Activated CD4-positive, CD25-positive, alpha-beta regulatory T cell treated with anti-CD3 and anti-CD28 coated beads, Interleukin-2, amount 50 U/mL, for 16 hours (primary cell): Measurements from ENCODE around the gene ZNF771.

ENCODE experiments used
- DNase-seq: peaks from one replicate; pipeline ENCODE4 v3.0.0-alpha.2; 2020; ENCODE audit warnings: low read depth, low spot score

The ZNF771 gene

GRCh38 chr16:30407102-30407803 lies at the start of gene ZNF771:
Gene ZNF771, plus strand, starts transcription at chr16:30407606. Its CDS starts 448 bp downstream, at chr16:30408054.
- peak; percentile 76 for DNase-seq

DNA sequence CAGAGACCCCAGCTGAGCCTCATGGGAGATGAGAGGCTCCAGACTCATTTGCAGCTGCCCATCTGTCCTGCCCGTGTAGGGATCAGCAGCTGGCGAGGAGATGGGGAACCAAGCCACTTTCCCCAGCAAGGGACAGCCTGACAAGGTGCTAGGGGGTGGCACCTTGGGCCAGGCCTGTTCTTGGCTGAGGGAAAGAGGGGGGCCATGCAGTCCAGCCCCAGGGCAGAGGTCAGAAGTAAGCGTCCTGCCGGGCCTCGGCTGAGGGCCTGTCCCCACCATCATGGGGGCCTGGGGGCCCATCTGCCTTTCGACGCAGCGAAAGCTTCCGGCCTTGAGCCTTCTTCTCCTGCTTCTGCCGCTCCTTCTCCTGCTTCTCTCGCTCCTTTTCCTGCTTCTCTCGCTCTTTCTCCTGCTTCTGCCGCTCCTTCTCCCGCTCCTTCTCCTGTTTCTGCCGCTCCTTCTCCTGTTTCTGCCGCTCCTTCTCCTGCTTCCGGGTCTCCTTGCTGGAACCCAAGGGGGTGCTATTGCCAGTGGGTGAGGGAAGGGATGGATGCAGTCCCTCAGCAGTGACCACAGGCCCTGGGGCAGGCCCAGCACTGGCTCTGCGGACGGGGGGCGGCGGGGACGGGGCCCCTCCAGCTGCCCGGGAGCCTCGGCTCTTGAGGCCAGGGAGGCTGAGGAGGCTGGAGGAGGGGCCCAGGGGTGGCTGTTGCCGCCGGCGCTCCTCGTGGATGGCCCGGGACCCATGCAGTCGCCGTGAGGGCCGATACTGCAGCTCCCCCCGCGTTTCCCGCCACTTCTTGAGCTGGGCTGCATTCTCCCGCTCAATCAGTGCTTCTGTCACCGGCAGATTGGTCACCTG lies 49.5 kb upstream of the ZNF771 start:
- DNase-seq, result no peak

- DNase-seq, result no peak
Observed at GRCh38 chr16:30358577-30358936, 48.8 kb upstream of the ZNF771 start.

DNA sequence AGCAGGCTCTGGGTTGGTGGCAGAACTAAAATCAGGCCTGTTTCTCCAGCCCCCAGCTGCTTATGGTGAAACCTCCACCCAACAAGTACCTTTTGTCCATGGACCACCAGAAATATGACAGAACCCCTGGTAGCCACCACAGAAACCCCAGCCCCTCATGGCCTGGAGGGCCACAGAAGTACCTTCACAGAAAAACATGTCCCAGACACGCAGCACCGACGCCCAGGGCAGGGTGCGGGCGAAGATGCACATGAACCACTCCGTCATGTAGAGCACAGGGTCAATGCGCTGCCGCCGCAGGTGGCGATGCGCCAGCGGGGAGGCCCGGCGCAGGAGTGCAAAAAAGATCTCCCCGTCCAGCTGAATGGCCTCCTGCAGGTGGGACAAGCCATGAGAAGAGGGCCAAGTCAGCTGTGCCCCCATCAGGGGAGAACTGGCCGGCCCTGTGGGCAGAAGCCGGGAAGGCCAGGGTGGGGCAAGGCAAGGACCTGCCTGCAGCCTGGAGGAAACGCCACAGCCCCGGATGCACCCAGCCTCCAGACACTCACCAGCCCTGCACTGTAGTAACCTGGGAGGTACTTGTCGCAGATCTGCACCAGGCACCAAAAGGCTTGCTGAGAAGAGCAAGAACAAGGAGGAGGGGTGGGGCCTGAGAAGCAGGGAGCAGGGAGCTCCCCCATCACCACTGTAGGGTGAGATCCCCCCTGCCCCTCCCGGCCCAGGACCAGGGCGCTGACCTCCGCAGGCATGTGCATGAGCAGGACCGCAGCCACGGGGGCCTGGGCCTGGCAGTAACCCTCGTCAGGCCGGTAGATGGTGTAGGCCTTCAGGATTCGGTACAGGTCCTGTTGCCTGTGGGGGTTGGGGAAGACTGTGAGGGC lies 48.2 kb upstream of the ZNF771 start:
- DNase-seq, result no peak

DNA sequence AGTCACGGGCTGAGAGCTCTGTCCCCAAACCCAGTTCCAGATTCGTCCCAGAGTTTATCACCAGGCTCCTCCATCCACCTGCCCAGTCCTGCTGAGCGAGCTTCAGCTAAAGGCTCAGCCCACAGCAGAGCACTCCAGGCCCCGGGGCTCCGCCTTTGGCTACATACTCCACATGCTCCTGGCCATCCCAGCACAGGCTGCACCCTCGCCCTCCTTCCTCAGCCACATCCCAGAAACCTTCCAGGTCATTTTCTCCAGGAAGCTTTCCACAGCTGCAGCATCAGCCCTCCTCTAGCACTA lies 47.6 kb upstream of the ZNF771 start:
- no peak for DNase-seq

DNA sequence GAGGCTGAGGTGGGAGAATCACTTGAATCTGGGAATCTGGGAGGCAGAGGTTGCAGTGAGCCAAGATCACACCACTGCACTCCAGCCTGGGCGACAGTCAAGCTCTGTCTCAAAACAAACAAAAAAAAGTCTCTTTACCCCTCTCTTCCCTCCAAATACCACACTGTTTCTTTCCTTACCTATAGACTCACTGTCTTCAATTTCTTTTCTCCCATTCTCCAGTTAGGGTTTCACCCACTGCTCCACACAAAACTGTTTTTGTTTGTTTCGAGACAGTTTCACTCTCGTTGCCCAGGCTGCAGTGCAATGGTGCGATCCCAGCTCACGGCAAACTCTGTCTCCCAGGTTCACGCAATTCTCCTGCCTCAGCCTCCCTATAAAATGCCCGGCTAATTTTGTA lies 46.2 kb upstream of the ZNF771 start:
- no peak for DNase-seq

DNA sequence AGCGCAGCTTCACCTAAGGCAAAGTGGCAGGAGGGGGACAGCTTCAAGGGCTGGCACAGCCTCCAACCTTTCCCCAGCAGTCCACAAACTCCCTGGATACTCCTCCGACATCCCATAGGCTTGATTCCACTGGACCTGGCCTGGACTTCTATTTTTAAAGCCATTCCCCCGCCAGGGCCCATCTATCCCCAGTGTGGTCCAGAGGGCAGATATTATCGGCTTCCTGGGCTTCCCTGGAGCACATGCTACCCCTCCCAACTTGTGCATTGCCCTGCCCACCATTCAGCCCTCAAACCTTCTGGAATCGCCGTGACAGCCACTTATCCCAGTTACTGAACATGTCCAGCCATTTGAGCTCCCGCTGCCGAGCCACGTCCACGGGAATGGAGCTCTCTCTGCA lies 42.2 kb upstream of the ZNF771 start:
- DNase-seq, result no peak

DNA sequence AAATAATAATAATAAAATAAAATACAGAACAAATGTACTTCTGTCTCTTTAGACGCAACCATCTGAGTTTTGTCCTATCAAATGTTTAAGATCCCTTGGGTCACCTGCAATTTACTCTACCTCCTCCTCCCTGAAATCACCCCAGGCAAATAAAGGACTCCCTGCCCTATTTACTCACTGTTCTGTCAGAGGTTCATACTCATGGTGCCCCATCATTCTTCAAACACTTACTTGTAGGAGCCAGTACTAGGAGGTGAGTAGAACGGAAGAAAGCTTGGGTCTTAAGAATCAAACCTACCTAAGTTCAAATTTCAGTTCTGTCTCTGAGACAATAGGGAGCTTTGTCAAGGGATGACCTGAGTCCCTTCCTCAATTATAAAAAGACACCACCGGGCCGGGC lies 40.9 kb upstream of the ZNF771 start:
- DNase-seq, result no peak

- no peak for DNase-seq
Observed at GRCh38 chr16:30367349-30368009, 39.9 kb upstream of the ZNF771 start.

GRCh38 chr16:30368122-30368791 lies 39.1 kb upstream of the ZNF771 start:
- no peak for DNase-seq

DNA sequence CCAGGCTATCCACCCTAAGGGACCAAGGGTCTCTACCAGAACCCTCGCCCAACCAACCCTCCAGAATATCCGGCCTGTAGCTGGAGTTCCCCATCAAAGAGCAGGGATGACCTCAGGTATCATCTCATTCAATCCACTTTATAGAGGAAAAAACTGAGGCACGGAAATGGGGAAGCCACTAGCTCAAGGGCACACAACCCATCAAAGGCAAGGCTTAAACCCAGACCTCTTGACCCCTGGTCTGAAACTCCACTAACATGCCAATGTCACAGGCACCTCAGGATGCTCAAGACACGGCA lies 38.7 kb upstream of the ZNF771 start:
- DNase-seq, result no peak

DNA sequence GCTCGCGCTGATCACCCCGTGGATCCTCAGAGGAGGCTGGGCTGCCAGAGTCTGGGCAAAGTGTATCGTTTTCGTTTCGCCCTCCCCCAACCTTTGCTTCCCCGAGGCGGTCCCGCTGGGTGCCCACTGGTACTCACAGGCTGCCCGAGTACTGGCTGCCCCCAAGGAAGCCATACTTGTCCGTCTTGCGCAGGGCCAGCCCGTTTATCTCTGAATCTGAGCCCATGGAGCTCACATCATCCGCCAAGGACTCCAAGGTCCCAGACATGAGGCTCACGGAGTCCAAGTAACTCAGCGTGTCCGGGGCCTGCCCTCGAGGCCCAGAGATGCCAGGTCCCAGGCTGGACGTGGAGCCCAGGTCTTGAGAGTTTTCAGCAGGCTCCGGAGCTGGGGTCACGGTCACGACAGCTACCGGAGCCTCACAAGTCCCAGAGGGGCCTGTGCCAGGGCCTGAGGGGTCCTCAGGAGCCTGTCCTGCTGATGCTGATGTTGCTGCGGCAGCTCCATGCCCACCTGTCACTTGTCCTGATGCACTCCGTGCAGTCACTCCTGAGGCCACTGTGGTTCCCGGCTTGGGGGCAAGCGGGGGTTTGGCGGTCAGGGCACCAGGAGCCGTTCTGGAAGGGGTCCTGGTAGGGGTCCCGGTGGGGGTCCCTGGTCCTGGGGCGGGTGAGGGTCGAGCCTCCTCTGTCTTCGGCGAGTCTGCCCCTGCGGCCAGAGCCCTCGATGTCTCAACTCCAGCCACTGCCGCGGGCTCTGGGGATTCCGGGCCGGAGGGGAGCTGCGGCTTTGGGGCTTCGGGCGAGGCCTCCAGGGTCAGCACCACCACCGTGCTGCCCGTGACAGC lies 38.1 kb upstream of the ZNF771 start:
- no peak for DNase-seq

DNA sequence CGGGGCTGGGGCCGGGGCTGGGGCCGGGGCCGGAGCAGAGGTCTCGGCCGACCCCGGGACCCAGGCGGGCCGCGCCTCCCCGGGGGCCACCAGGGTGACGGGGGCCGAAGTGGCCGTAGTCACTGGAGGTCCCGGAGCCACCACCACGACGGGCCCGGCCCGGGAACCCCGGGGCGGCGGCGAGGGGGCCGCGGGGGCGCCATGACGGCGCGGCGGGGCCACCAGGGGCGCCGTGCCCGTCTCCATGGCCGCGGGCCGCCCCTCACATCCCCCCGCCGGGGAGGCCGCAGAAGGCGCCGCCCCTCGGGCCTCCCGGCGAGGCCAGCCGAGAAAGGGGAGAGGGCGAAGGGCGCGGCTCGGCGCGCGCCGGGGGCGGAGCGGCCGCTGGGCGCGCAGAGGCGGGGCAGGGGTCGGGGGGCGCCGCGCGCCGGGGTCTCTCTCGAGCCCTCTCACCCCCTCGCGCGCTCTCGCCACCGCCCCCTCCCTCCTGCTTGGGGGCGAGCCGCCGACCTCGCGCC lies 37.4 kb upstream of the ZNF771 start:
- no peak for DNase-seq

GRCh38 chr16:30370456-30371247 lies 36.8 kb upstream of the ZNF771 start, which contains the start of gene TBC1D10B:
Gene TBC1D10B, minus strand, starts transcription at chr16:30370494. Its CDS starts 311 bp downstream, at chr16:30370183.
- peak; percentile 99 for DNase-seq

- DNase-seq, result no peak
Observed at GRCh38 chr16:30371248-30371816, 36.1 kb upstream of the ZNF771 start.

- DNase-seq, result no peak
Observed at GRCh38 chr16:30372038-30372712, 35.2 kb upstream of the ZNF771 start.

DNA sequence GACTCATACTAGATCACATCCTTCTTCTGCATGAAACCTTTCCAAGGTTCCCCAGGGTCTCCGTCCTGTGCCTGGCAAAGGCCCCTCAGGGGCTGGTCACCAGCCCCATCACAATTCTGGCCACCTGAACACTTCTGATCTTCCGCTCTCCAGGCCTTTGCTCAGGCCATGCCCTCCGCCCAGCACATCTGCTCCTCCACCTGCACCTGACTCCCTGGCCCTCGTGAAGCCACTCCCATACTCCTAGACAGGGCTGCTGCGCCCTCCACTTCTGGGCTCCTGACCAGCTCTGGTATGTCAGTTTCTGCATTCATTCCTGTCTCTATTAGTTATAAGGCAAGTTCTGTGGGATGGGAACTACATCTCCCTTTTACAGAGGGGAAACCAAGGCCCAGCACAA lies 34.7 kb upstream of the ZNF771 start:
- no peak for DNase-seq

DNA sequence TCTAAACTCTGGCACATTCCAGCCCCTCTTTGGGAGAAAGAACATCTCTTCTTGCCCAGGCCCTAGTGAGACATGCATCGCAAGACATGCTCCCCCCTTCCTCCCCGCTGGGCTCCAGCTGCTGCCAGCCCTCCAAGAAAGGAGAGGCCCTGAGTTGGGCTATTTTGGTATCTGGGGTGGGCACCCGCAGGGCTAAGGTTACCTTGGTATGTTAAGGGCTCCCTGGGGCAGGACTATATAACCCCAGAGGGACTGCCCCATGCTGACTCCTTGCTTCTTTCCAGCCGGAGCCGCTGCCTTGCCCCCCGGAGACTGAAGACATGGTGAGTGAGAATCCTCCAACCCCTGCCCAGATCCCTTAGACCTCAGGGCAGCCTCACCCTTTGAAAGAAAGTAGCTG lies 32.9 kb upstream of the ZNF771 start, which contains the start of gene MYL11:
Gene MYL11 (plus strand): TSS at position 265 of the 400 bp plus-strand sequence. CDS start 56 bp downstream, at position 321.
- DNase-seq, result no peak
